HFFc6 (cell line): Measurements from ENCODE around the gene EML1. TPM values are rescaled to one million over a fixed set of nuclear protein-coding genes. Genes with fewer than 3 reads are reported as not detected.

Experiments
- DNase-seq: peaks from one replicate; pipeline ENCODE4 v3.0.0-alpha.2; 2018
- H3K27ac Mint-ChIP-seq: 2 replicates; pipeline ENCODE4 v1.8.0; 2020; ENCODE audit warnings: mild to moderate bottlenecking, mixed read lengths
- H3K27me3 Mint-ChIP-seq: 2 replicates; pipeline ENCODE4 v1.8.0; 2021; ENCODE audit warnings: mild to moderate bottlenecking, moderate library complexity, mixed read lengths; ENCODE audit not compliant: insufficient read depth
- H3K36me3 Mint-ChIP-seq: 2 replicates; pipeline ENCODE4 v1.8.0; 2021; ENCODE audit warnings: low read depth, mixed read lengths
- H3K4me1 Mint-ChIP-seq: 2 replicates; pipeline ENCODE4 v1.8.0; 2020; ENCODE audit warnings: low read depth, mixed read lengths
- H3K4me3 Mint-ChIP-seq: 2 replicates; pipeline ENCODE4 v1.8.0; 2020; ENCODE audit warnings: mild to moderate bottlenecking, moderate library complexity, mixed read lengths
- H3K9me3 Mint-ChIP-seq: 2 replicates; pipeline ENCODE4 v1.8.0; 2020; ENCODE audit warnings: mild to moderate bottlenecking, mixed read lengths
- total RNA-seq, 6 experiments: library from RNA; stranded (reverse); fragmentation: NEBNext Ultra II Directional; extraction: Animal tissue kit (Norgen Biotek cat#: 25700); gene quantifications; 2 replicates in 1 of 6; 3 replicates in 5 of 6; pipeline ENCODE4 v1.2.3, GENCODE V29; 2021
- TF ChIP-seq, protein P1 (sequence below): fragments of 200-600 bp; sonication (generic); IDR thresholded peaks from 2 replicates; pipeline ENCODE4 v1.5.0; 2021; ENCODE audit warnings: antibody characterized with exemption, mild to moderate bottlenecking

Gene EML1
- total RNA-seq, 6 experiments from 2014 or later = 13.2 to 27.6 (median 22.2) TPM

DNA sequence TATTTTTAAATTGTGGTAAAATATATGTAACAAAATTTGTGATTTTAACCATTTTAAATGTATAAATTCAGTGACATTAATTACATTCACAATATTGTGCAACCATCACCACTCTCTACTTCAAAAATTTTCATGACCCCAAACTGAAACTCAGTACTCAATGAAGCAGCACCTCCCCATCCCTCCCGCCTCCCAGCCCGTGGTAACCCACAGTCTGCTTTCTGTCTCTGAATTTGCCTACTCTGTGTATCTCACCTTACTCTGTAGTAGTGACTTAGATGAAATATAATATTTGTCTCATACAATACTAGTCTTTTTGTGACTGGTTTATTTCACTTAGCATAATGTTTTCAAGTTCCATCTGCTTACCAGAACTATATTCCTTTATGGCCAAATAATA is 36.2 kb downstream of the EML1 start:
- TF ChIP-seq, protein P1, sequence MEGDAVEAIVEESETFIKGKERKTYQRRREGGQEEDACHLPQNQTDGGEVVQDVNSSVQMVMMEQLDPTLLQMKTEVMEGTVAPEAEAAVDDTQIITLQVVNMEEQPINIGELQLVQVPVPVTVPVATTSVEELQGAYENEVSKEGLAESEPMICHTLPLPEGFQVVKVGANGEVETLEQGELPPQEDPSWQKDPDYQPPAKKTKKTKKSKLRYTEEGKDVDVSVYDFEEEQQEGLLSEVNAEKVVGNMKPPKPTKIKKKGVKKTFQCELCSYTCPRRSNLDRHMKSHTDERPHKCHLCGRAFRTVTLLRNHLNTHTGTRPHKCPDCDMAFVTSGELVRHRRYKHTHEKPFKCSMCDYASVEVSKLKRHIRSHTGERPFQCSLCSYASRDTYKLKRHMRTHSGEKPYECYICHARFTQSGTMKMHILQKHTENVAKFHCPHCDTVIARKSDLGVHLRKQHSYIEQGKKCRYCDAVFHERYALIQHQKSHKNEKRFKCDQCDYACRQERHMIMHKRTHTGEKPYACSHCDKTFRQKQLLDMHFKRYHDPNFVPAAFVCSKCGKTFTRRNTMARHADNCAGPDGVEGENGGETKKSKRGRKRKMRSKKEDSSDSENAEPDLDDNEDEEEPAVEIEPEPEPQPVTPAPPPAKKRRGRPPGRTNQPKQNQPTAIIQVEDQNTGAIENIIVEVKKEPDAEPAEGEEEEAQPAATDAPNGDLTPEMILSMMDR = no peak
- H3K4me3 Mint-ChIP-seq = no peak overlapping the region
- peaks cover 17% of the 10 kb centered on the region for H3K27me3 Mint-ChIP-seq
- peaks cover 5% of the 10 kb centered on the region for H3K36me3 Mint-ChIP-seq
- no peak overlapping the region for H3K27ac Mint-ChIP-seq
- no peak for DNase-seq
- no peaks in the 10 kb centered on the region for H3K4me1 Mint-ChIP-seq
- no peaks in the 10 kb centered on the region for H3K9me3 Mint-ChIP-seq

DNA sequence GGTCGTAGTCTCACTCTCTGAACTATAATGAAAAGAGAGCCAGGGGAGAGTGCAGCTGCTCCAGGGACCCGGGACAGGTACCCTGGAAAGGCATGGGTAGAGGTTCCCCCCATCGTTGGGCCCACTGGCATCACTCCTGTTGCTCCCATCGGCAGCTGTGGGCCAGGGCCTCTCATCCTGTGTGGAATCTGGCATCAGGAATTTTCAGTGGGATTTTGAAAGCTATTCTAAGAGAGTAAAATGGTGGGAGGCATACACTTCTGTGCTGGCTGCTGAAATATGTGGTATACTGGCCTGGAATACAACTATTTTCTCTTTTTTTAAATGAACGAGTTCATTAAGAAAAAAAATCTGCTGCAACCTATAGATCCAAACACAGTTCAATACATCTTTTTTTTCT is 38.1 kb downstream of the EML1 start:
- Mint-ChIP-seq H3K27me3 (peaks cover 14% of the 10 kb centered on the region), H3K27ac (no peak overlapping the region), H3K36me3 (no peaks in the 10 kb centered on the region; the same call in 1 of the 2 replicates), H3K4me1 (no peaks in the 10 kb centered on the region), H3K9me3 (no peaks in the 10 kb centered on the region), H3K4me3 (no peak overlapping the region)
- TF ChIP-seq, protein P1 = no peak
- DNase-seq = no peak

DNA sequence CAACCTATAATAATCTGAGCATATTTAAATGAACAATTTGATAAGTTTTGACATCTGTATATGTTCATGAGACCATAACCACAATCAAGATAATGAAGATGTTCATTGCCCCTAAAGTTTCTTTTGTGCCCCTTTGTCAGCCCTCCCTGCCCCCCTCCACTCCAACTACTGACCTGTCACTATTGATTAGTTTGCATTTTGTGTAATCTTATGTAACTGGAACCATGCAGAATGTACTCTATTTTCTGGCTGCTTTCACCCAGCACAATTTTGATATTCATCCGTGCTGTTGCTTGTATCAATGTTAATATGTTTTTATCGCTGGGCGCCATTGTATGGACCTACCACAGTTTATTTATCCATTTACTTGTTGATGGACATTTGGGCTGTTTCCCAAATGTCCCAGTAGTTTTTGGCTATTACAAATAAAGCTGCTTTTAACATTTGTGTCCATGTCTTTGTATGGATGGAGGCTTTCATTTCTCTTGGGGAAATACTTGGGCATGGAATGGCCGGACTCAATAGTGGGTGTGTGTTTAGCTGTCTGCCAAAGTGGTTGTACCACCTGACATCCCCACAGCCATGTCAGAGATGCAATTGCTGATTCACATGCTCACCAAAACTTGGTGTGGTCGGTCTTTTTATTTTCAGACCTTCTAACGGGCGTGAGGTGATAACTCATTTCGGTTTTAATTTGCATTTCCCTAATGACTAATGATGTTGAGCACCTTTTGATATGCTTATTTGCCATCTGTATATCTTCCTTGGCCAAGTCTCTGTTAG is 38.9 kb downstream of the EML1 start:
- no peak overlapping the region for H3K4me3 Mint-ChIP-seq
- no peak overlapping the region for H3K27ac Mint-ChIP-seq
- no peak for DNase-seq
- no peaks in the 10 kb centered on the region for H3K36me3 Mint-ChIP-seq
- H3K4me1 Mint-ChIP-seq = no peaks in the 10 kb centered on the region
- TF ChIP-seq, protein P1 = no peak
- H3K9me3 Mint-ChIP-seq = no peaks in the 10 kb centered on the region
- H3K27me3 Mint-ChIP-seq = peaks cover 16% of the 10 kb centered on the region

DNA sequence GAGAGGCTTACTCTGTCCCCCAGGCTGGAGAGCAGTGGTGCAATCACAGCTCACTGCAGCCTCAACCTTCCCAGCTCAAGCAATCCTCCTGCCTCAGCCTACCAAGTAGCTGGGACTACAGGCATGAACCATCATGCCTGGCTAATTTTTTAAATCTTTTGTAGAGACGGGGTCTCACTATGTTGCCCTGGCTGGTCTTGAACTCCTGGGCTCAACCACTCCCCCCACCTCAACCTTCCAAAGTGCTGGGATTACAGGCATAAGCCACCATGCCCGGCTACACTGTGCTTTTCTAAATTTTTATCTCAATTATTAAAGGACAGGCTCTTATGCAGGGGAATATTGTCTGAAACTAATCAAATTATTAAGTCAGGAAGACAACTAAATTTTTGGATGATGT is 44.6 kb downstream of the EML1 start:
- Mint-ChIP-seq H3K36me3 (no peaks in the 10 kb centered on the region), H3K4me3 (no peak overlapping the region), H3K9me3 (no peaks in the 10 kb centered on the region), H3K27me3 (peaks cover 12% of the 10 kb centered on the region), H3K27ac (no peak overlapping the region), H3K4me1 (peaks cover 11% of the 10 kb centered on the region)
- DNase-seq = no peak
- TF ChIP-seq, protein P1 = no peak

DNA sequence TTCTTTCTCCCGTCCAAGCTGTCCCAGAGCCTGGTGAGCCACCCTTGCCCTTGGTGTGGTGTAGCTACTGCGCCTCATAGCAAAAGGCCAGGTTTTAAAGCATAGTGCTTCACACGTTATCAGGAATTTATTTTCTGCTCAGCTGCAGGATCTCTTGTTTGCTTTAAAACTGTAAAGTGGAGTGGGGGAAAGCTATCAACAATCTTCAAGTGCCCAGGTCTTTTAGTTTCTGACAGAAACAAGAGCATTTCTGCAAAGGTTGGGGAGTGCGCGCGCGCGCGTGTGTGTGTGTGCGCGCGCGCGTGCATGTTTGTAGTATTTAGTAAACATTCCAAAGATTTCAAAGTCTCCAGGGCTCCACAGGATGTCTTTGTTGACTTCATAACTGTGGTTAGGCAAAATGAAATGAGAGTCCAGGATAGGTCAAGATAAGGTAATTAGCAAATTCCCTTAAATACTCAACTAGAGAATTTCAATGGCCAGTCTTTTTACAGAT is 45.5 kb downstream of the EML1 start:
- Mint-ChIP-seq H3K4me1 (peaks cover 11% of the 10 kb centered on the region), H3K27ac (no peak overlapping the region), H3K27me3 (peaks cover 10% of the 10 kb centered on the region), H3K36me3 (no peaks in the 10 kb centered on the region), H3K9me3 (no peaks in the 10 kb centered on the region), H3K4me3 (no peak overlapping the region)
- DNase-seq = peak; percentile 11
- TF ChIP-seq, protein P1 = no peak
